H9 (cell line): Measurements from ENCODE around the gene MTNR1B. TPM values are rescaled to one million over a fixed set of nuclear protein-coding genes. Genes with fewer than 3 reads are reported as not detected.

Experiments used
- DNase-seq: peaks from one replicate; pipeline ENCODE4 v3.0.0-alpha.2; 2017
- H2AFZ ChIP-seq: one replicate; pipeline ENCODE4 v1.6.1; 2013; ENCODE audit warnings: mild to moderate bottlenecking, low read length, control low read depth, moderate library complexity
- H2AK5ac ChIP-seq: 2 replicates; pipeline ENCODE4 v1.6.1; 2013; ENCODE audit warnings: low read length, control low read depth, mixed read lengths; ENCODE audit not compliant: insufficient read length
- H2BK120ac ChIP-seq: one replicate; pipeline ENCODE4 v1.6.1; 2013; ENCODE audit warnings: low read depth, mild to moderate bottlenecking, low read length, control low read depth, inconsistent platforms; ENCODE audit not compliant: poor library complexity, severe bottlenecking
- H2BK12ac ChIP-seq: 2 replicates; pipeline ENCODE4 v1.6.1; 2013; ENCODE audit warnings: low read length, control low read depth, mixed read lengths, low read depth; ENCODE audit not compliant: insufficient read length
- H2BK15ac ChIP-seq: 2 replicates; pipeline ENCODE4 v1.6.1; 2013; ENCODE audit warnings: low read depth, low read length, control low read depth
- H2BK20ac ChIP-seq: one replicate; pipeline ENCODE4 v1.6.1; 2013; ENCODE audit warnings: low read depth, mild to moderate bottlenecking, low read length, control low read depth, inconsistent platforms; ENCODE audit not compliant: poor library complexity, severe bottlenecking
- H2BK5ac ChIP-seq: 2 replicates; pipeline ENCODE4 v1.6.1; 2013; ENCODE audit warnings: low read length, control low read depth, mixed read lengths; ENCODE audit not compliant: insufficient read length
- H3K14ac ChIP-seq: 2 replicates; pipeline ENCODE4 v1.6.1; 2013; ENCODE audit warnings: low read length, control low read depth; ENCODE audit not compliant: insufficient read depth
- H3K18ac ChIP-seq: 2 replicates; pipeline ENCODE4 v1.6.1; 2013; ENCODE audit warnings: low read depth, mild to moderate bottlenecking, mixed read lengths, low read length, control low read depth; ENCODE audit not compliant: insufficient read length
- H3K23ac ChIP-seq: 2 replicates; pipeline ENCODE4 v1.6.1; 2013; ENCODE audit warnings: low read length, control low read depth, mixed read lengths, low read depth; ENCODE audit not compliant: insufficient read length
- H3K23me2 ChIP-seq: 2 replicates; pipeline ENCODE4 v1.6.1; 2013; ENCODE audit warnings: low read depth, mild to moderate bottlenecking, mixed read lengths, low read length, control low read depth; ENCODE audit not compliant: insufficient read length, poor library complexity, severe bottlenecking
- H3K27ac ChIP-seq: 2 replicates; pipeline ENCODE4 v1.5.1; 2013; ENCODE audit warnings: low read length, control low read depth, mixed read lengths, low read depth; ENCODE audit not compliant: insufficient read length
- H3K27me3 ChIP-seq: 2 replicates; pipeline ENCODE4 v1.6.1; 2013; ENCODE audit warnings: low read length, control low read depth, inconsistent platforms; ENCODE audit not compliant: insufficient read depth
- H3K4ac ChIP-seq: 2 replicates; pipeline ENCODE4 v1.6.1; 2013; ENCODE audit warnings: low read depth, mild to moderate bottlenecking, control low read depth, inconsistent platforms, low read length, moderate library complexity
- H3K4me1 ChIP-seq: 2 replicates; pipeline ENCODE4 v1.6.1; 2013; ENCODE audit warnings: low read length, control low read depth, inconsistent platforms; ENCODE audit not compliant: insufficient read depth
- H3K4me2 ChIP-seq: 2 replicates; pipeline ENCODE4 v1.6.1; 2013; ENCODE audit warnings: low read length, control low read depth, mixed read lengths; ENCODE audit not compliant: insufficient read length, insufficient read depth
- H3K56ac ChIP-seq: 2 replicates; pipeline ENCODE4 v1.6.1; 2013; ENCODE audit warnings: low read depth, mild to moderate bottlenecking, mixed read lengths, low read length, control low read depth; ENCODE audit not compliant: insufficient read length
- H3K79me1 ChIP-seq: 2 replicates; pipeline ENCODE4 v1.6.1; 2013; ENCODE audit warnings: low read depth, mild to moderate bottlenecking, moderate library complexity, low read length, control low read depth, inconsistent platforms; ENCODE audit not compliant: insufficient read depth, poor library complexity, severe bottlenecking
- H3K79me2 ChIP-seq: 2 replicates; pipeline ENCODE4 v1.6.1; 2013; ENCODE audit warnings: low read length, control low read depth, inconsistent platforms; ENCODE audit not compliant: insufficient read depth
- H3K9ac ChIP-seq: 2 replicates; pipeline ENCODE4 v1.6.1; 2013; ENCODE audit warnings: low read length, control low read depth, mixed read lengths; ENCODE audit not compliant: insufficient read length; ENCODE audit errors: extremely low read depth
- H3K9me3 ChIP-seq: one replicate; pipeline ENCODE4 v1.6.1; 2013; ENCODE audit warnings: low read depth, low read length, inconsistent platforms; ENCODE audit not compliant: control insufficient read depth
- H3T11ph ChIP-seq: one replicate; pipeline ENCODE4 v1.6.1; 2013; ENCODE audit warnings: mild to moderate bottlenecking, low read length, control low read depth, inconsistent platforms
- H4K20me1 ChIP-seq: one replicate; pipeline ENCODE4 v1.6.1; 2013; ENCODE audit not compliant: control insufficient read depth, insufficient read length, insufficient read depth
- H4K5ac ChIP-seq: 2 replicates; pipeline ENCODE4 v1.6.1; 2013; ENCODE audit warnings: low read depth, mild to moderate bottlenecking, mixed read lengths, low read length, control low read depth; ENCODE audit not compliant: insufficient read length
- H4K8ac ChIP-seq: replicated peaks from 2 replicates; pipeline ENCODE4 v1.6.1; 2013; ENCODE audit warnings: low read length, control low read depth, mixed read lengths, low read depth; ENCODE audit not compliant: insufficient read length
- H4K91ac ChIP-seq: 2 replicates; pipeline ENCODE4 v1.6.1; 2013; ENCODE audit warnings: low read depth, mild to moderate bottlenecking, moderate library complexity, mixed read lengths, low read length, control low read depth; ENCODE audit not compliant: insufficient read length
- H3K27ac Mint-ChIP-seq, 3 experiments: 2 replicates in 2 of 3; 3 replicates in 1 of 3; pipeline ENCODE4 v1.8.0; 2020 to 2021; ENCODE audit warnings: mixed read lengths in 3 of 3, mild to moderate bottlenecking in 1 of 3, moderate library complexity in 1 of 3
- H3K27me3 Mint-ChIP-seq: 2 replicates; pipeline ENCODE4 v1.8.0; 2021; ENCODE audit warnings: low read depth, mild to moderate bottlenecking, moderate library complexity, mixed read lengths
- H3K36me3 Mint-ChIP-seq, 3 experiments: 2 replicates in 2 of 3; 3 replicates in 1 of 3; pipeline ENCODE4 v1.8.0; 2020 to 2021; ENCODE audit warnings: low read depth in 3 of 3, mixed read lengths in 3 of 3; ENCODE audit not compliant: insufficient read depth in 1 of 3
- H3K4me1 Mint-ChIP-seq, 2 experiments: 2 replicates each; pipeline ENCODE4 v1.8.0; 2020; ENCODE audit warnings: mixed read lengths in 2 of 2
- H3K4me3 Mint-ChIP-seq, 2 experiments: 2 replicates in 1 of 2; 3 replicates in 1 of 2; pipeline ENCODE4 v1.8.0; 2020 to 2021; ENCODE audit warnings: mild to moderate bottlenecking in 2 of 2, mixed read lengths in 2 of 2, moderate library complexity in 1 of 2
- H3K9me3 Mint-ChIP-seq, 2 experiments: 2 replicates in 1 of 2; 3 replicates in 1 of 2; pipeline ENCODE4 v1.8.0; 2020; ENCODE audit warnings: mild to moderate bottlenecking in 2 of 2, mixed read lengths in 2 of 2, moderate library complexity in 1 of 2
- WGBS: extraction: QIAGEN DNeasy Blood & Tissue Kit; methylation state at CpG from one replicate; pipeline ENCODE4 v1.1.7; 2013; ENCODE audit warnings: missing lambda C conversion rate, low lambda C conversion rate, mixed read lengths; ENCODE audit not compliant: insufficient read length; ENCODE audit errors: extremely low coverage; 5-methylcytosine and 5-hydroxymethylcytosine counted together
- total RNA-seq: library from RNA; stranded (reverse); gene quantifications from 2 replicates; pipeline ENCODE4 v1.2.1, GENCODE V29; 2021
- TF ChIP-seq, protein P1 (sequence below): fragments of 200-600 bp; sonication (generic); conservative IDR thresholded peaks from 3 replicates; pipeline ENCODE4 v1.8.0; 2021; ENCODE audit warnings: antibody characterized with exemption, mild to moderate bottlenecking

MTNR1B gene
- total RNA-seq, 1 experiment from 2014 or later = not detected

DNA sequence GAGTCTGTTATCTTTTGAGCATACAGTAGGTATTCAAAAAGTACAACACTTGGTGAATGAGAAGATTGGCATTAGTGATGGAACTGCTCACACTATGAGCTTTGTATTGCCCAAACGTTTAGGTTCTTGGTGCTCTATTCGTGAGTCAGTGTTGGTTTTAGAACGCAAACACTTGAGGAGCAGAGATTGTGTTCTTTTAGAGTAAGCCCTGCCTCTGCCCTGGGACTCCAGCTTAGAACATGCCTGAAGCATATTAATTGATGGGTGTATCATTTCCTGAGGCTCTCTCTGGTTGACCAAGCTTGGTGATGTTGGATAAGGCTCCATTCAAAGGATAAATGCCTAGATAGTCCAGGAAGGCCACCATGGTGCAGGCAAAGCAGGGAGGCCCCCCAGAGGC lies 10.9 kb downstream of the MTNR1B start:
- no peaks in the 10 kb centered on the region for H4K20me1 ChIP-seq
- H3K4me2 ChIP-seq = no peak overlapping the region
- H3K27me3 ChIP-seq = no peaks in the 10 kb centered on the region
- no peaks in the 10 kb centered on the region for H3K9me3 ChIP-seq
- H3K36me3 Mint-ChIP-seq = no peaks in the 10 kb centered on the region
- H3K14ac ChIP-seq = no peak overlapping the region
- H2BK5ac ChIP-seq = no peak overlapping the region
- H3K23me2 ChIP-seq = no peaks in the 10 kb centered on the region
- TF ChIP-seq, protein P1, sequence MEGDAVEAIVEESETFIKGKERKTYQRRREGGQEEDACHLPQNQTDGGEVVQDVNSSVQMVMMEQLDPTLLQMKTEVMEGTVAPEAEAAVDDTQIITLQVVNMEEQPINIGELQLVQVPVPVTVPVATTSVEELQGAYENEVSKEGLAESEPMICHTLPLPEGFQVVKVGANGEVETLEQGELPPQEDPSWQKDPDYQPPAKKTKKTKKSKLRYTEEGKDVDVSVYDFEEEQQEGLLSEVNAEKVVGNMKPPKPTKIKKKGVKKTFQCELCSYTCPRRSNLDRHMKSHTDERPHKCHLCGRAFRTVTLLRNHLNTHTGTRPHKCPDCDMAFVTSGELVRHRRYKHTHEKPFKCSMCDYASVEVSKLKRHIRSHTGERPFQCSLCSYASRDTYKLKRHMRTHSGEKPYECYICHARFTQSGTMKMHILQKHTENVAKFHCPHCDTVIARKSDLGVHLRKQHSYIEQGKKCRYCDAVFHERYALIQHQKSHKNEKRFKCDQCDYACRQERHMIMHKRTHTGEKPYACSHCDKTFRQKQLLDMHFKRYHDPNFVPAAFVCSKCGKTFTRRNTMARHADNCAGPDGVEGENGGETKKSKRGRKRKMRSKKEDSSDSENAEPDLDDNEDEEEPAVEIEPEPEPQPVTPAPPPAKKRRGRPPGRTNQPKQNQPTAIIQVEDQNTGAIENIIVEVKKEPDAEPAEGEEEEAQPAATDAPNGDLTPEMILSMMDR = no peak
- DNase-seq = no peak
- H4K5ac ChIP-seq = no peak overlapping the region
- H3K18ac ChIP-seq = no peak overlapping the region
- H3K9me3 Mint-ChIP-seq = no peaks in the 10 kb centered on the region; a peak in 2 of 5 replicates
- no peak overlapping the region for H2BK20ac ChIP-seq
- H2BK120ac ChIP-seq = no peak overlapping the region
- no peaks in the 10 kb centered on the region for H3K27me3 Mint-ChIP-seq
- no peak overlapping the region for H3K27ac ChIP-seq
- no peaks in the 10 kb centered on the region for H3K79me1 ChIP-seq
- no CpG with 5 or more reads among the region's 3 CpGs for WGBS
- H3K23ac ChIP-seq = no peak overlapping the region
- H3K9ac ChIP-seq = no peak overlapping the region
- peaks cover 8 to 10% of the 10 kb centered on the region in 2 experiments for H3K4me1 Mint-ChIP-seq
- no peak overlapping the region for H3T11ph ChIP-seq
- no peak overlapping the region for H4K8ac ChIP-seq
- no peak overlapping the region for H2BK12ac ChIP-seq
- H3K4ac ChIP-seq = no peak overlapping the region
- H4K91ac ChIP-seq = no peak overlapping the region
- H2BK15ac ChIP-seq = no peak overlapping the region
- H3K79me2 ChIP-seq = no peaks in the 10 kb centered on the region
- H3K4me3 Mint-ChIP-seq = no peak overlapping the region
- H3K27ac Mint-ChIP-seq = no peak overlapping the region
- no peak overlapping the region for H2AK5ac ChIP-seq
- no peak overlapping the region for H2AFZ ChIP-seq
- H3K56ac ChIP-seq = no peak overlapping the region
- peaks cover 3% of the 10 kb centered on the region; the same call in 1 of the 2 replicates for H3K4me1 ChIP-seq
